Esophagus squamous epithelium (tissue), 5 donors: ENCODE measurements around the gene LRRC4. TPM values are rescaled to one million over a fixed set of nuclear protein-coding genes. Genes with fewer than 3 reads are reported as not detected.

ENCODE experiments used
- DNase-seq: peaks from one replicate; lab custom pipeline; 2025; lab: John Stamatoyannopoulos, UW
- H3K27ac ChIP-seq, 4 donors: fragments of 200-600 bp; sonication (generic); one replicate each; pipeline ENCODE4 v1.5.1; 2016 to 2019; ENCODE audit warnings: mild to moderate bottlenecking in 1 of 4
- H3K27me3 ChIP-seq, 4 donors: fragments of 200-600 bp; sonication (generic); 1 replicate in 3 of 4; 2 replicates in 1 of 4; pipeline versions ENCODE4 v1.5.1 to v1.6.0; 2017 to 2021; ENCODE audit warnings: antibody characterized with exemption in 1 of 4
- H3K36me3 ChIP-seq, 3 donors: fragments of 200-600 bp; sonication (generic); one replicate each; pipeline ENCODE4 v1.5.1; 2016 to 2019
- H3K4me1 ChIP-seq, 3 donors: fragments of 200-600 bp; sonication (generic); one replicate each; pipeline ENCODE4 v1.5.1; 2017 to 2019
- H3K4me3 ChIP-seq, 4 donors: fragments of 200-600 bp; sonication (generic); 1 replicate in 3 of 4; 2 replicates in 1 of 4; pipeline ENCODE4 v1.5.1; 2016 to 2019; ENCODE audit warnings: mild to moderate bottlenecking in 2 of 4, moderate library complexity in 1 of 4
- H3K9me3 ChIP-seq, 3 donors: fragments of 200-600 bp; sonication (generic); one replicate each; pipeline ENCODE4 v1.5.1; 2016 to 2019
- POLR2A ChIP-seq, 4 donors: fragments of 450-650 bp; IDR thresholded peaks; one replicate each; pipeline ENCODE4 v1.6.1; 2017; ENCODE audit warnings: antibody characterized with exemption in 4 of 4, mild to moderate bottlenecking in 4 of 4, moderate library complexity in 3 of 4
- WGBS, 2 donors: methylation state at CpG; one replicate each; pipeline ENCODE4 v1.1.5; 2018; 5-methylcytosine and 5-hydroxymethylcytosine counted together
- intact Hi-C: fragments of 100-400 bp; cut with DNase I; formaldehyde crosslinking; loops from one replicate; pipeline ENCODE4 v1.15.0; 2022
- total RNA-seq, 4 donors: library from RNA; depleted of rRNA; stranded (reverse); fragments of >200 nt; gene quantifications; one replicate each; pipeline ENCODE4 v1.1.0, GENCODE V29; 2016
- TF ChIP-seq, protein P1 (sequence below), 6 experiments: fragments of 450-650 bp in 4 of 6; fragments of 200-600 bp in 2 of 6; sonication (generic) in 2 of 6; IDR thresholded peaks; one replicate each; pipeline ENCODE4 v1.5.1; 2016 to 2019; ENCODE audit warnings: antibody characterized with exemption in 6 of 6, mild to moderate bottlenecking in 4 of 6, moderate library complexity in 4 of 6
- donor health status: DM: yes; HTN: yes; CAD: no.

Gene LRRC4
- total RNA-seq, 4 donors from 2014 or later = 2.9 to 11.1 (median 6.5) TPM

GRCh38 chr7:128073671-128074310 lies 42.6 kb upstream of the LRRC4 start:
- Histone ChIP-seq H3K9me3 (no peaks in the 10 kb centered on the region), H3K36me3 (peaks cover 0 to 56% (median 0%) of the 10 kb centered on the region in 3 donors), H3K27me3 (no peaks in the 10 kb centered on the region), H3K4me1 (peaks cover 0 to 11% (median 6%) of the 10 kb centered on the region in 3 donors), H3K27ac (no peak overlapping the region), H3K4me3 (no peak overlapping the region)
- 89 to 90% methylated on average over 13 to 14 of the region's 15 CpGs for whole genome bisulfite sequencing, 2 donors
- DNase-seq = no peak
- intact Hi-C loops = no loop called here
- TF ChIP-seq POLR2A (IDR thresholded peaks at IDR 0.05) = no peak
- TF ChIP-seq, protein P1, sequence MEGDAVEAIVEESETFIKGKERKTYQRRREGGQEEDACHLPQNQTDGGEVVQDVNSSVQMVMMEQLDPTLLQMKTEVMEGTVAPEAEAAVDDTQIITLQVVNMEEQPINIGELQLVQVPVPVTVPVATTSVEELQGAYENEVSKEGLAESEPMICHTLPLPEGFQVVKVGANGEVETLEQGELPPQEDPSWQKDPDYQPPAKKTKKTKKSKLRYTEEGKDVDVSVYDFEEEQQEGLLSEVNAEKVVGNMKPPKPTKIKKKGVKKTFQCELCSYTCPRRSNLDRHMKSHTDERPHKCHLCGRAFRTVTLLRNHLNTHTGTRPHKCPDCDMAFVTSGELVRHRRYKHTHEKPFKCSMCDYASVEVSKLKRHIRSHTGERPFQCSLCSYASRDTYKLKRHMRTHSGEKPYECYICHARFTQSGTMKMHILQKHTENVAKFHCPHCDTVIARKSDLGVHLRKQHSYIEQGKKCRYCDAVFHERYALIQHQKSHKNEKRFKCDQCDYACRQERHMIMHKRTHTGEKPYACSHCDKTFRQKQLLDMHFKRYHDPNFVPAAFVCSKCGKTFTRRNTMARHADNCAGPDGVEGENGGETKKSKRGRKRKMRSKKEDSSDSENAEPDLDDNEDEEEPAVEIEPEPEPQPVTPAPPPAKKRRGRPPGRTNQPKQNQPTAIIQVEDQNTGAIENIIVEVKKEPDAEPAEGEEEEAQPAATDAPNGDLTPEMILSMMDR (IDR thresholded peaks at IDR 0.05) = no peak

- no peak overlapping the region for H3K4me3 ChIP-seq
- 76 to 79% methylated on average over 7 to 10 of the region's 11 CpGs for WGBS, 2 donors
- intact Hi-C loops = no loop called here
- peaks cover 0 to 5% (median 4%) of the 10 kb centered on the region in 3 donors for H3K4me1 ChIP-seq
- DNase-seq = no peak
- peaks cover 0 to 37% (median 0%) of the 10 kb centered on the region in 3 donors for H3K36me3 ChIP-seq
- H3K27ac ChIP-seq = no peak overlapping the region
- H3K27me3 ChIP-seq = no peaks in the 10 kb centered on the region
- no peaks in the 10 kb centered on the region for H3K9me3 ChIP-seq
- TF ChIP-seq POLR2A (IDR thresholded peaks at IDR 0.05) = no peak
- TF ChIP-seq, protein P1 (IDR thresholded peaks at IDR 0.05) = no peak
Measured at GRCh38 chr7:128071801-128072200, 40.6 kb upstream of the LRRC4 start.

DNA sequence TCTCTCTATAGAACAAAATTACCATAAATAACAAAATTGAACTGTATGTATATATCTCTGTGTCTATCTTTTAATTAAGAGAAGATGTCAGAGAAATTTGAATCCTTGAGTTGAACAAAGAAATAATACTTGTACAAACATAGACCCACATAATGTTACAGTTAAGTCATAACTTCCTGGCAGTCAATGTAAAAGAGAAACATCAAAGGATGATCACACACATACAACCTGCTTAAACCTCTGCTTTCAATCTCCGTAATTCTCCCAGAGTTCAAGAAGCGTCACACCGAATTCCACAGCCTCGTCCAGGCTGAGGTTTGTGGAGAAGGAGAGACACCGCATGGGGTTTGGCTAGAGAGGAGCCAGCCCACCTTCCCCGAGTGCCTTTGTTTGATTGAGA lies 40.1 kb upstream of the LRRC4 start:
- peaks cover 0 to 32% (median 0%) of the 10 kb centered on the region in 3 donors for H3K36me3 ChIP-seq
- WGBS, 2 donors = 74% methylated on average over 6 of the region's 6 CpGs
- TF ChIP-seq, protein P1 (IDR thresholded peaks at IDR 0.05) = no peak
- TF ChIP-seq POLR2A (IDR thresholded peaks at IDR 0.05) = no peak
- intact Hi-C loops = no loop called here
- H3K4me1 ChIP-seq = peaks cover 0 to 1% (median 0%) of the 10 kb centered on the region in 3 donors
- no peak overlapping the region for H3K27ac ChIP-seq
- no peak overlapping the region for H3K4me3 ChIP-seq
- H3K27me3 ChIP-seq = no peaks in the 10 kb centered on the region
- no peaks in the 10 kb centered on the region for H3K9me3 ChIP-seq
- no peak for DNase-seq

DNA sequence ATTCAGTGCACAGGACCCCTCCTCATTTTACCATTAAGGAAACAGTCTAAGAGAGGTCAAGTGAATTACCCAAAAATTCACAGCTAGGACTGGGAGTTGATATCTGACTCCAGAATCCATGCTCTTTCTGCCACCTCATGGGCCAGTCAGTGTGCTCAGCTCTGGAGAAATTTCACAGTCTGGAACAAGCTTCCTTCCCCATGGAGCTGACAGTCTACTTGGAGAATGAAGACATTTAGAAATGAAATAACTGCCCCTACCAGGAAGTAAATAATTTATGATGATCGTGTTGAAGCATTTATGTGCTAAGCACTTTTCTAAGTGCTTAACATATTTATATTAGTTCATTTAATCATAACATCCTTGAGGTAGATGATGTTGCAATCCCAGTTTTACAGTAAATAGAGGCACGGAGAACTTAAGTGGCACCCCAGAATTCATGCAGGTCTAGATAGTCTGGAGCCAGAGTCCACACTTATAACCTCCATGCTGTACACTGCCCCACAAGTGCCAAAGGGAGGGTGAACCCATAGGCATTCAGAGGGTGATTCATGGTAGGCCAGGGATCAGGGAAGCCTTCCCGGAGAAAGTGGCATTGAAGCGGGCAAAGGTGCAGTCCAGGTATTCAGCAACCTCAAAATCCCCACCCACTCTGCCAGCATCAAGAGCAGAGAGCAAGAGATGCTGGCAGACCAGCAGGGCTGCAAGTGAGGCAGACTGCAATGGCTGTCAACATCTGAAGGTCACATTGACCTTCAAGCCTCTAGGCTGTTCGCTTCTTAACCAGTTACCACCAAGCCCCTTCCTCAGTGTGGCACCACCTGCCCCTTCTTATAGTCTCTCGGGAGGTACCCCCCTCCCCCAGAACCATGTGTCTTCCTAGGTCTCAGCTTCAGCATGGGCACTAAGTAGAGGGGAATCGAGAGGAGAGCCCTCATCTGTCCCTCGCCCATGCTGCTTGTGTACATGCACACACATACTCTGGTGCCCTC lies 38.4 kb upstream of the LRRC4 start:
- H3K27ac ChIP-seq = no peak overlapping the region
- H3K4me1 ChIP-seq = no peaks in the 10 kb centered on the region
- TF ChIP-seq, protein P1 (IDR thresholded peaks at IDR 0.05) = no peak
- TF ChIP-seq POLR2A (IDR thresholded peaks at IDR 0.05) = no peak
- no peak overlapping the region for H3K4me3 ChIP-seq
- DNase-seq = no peak
- H3K27me3 ChIP-seq = no peaks in the 10 kb centered on the region
- intact Hi-C loops = no loop called here
- H3K36me3 ChIP-seq = peaks cover 0 to 15% (median 0%) of the 10 kb centered on the region in 3 donors
- 81 to 87% methylated on average over 6 to 8 of the region's 8 CpGs for WGBS, 2 donors
- H3K9me3 ChIP-seq = no peaks in the 10 kb centered on the region

DNA sequence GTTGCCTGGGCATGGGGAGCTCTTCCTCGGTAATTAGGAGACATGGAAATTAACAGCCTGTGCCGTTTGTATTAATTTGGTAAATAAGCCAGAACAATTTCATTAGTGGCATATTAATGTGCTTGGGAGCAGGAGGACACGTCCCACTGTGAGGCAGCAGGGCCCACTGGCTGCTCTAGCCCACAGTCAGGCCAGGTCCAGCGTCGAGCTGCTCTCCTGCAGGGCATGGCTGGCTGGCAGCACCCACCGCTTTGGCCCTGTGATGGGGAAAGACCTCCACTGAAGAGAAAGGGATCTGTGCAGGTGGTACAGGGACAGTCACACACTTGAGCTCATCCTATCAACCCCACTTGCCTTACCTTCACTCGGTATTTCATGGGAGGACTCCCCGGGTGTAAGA lies 37.5 kb upstream of the LRRC4 start:
- no peak overlapping the region for H3K4me3 ChIP-seq
- intact Hi-C loops = no loop called here
- H3K4me1 ChIP-seq = no peaks in the 10 kb centered on the region
- no peak overlapping the region for H3K27ac ChIP-seq
- no peaks in the 10 kb centered on the region for H3K9me3 ChIP-seq
- H3K36me3 ChIP-seq = peaks cover 0 to 6% (median 0%) of the 10 kb centered on the region in 3 donors
- WGBS, 2 donors = 87 to 100% methylated on average over 2 to 6 of the region's 8 CpGs
- DNase-seq = no peak
- TF ChIP-seq, protein P1 (IDR thresholded peaks at IDR 0.05) = no peak
- no peak for TF ChIP-seq POLR2A (IDR thresholded peaks at IDR 0.05)
- H3K27me3 ChIP-seq = no peaks in the 10 kb centered on the region
